Caco-2 (cell line): Measurements from ENCODE around the gene NEMP1. TPM values are rescaled to one million over a fixed set of nuclear protein-coding genes. Genes with fewer than 3 reads are reported as not detected.

Source experiments
- BruUV-seq: library from RNA; stranded (reverse); fragments of 400-500 nt; replicated peaks from 2 replicates; lab custom pipeline; 2021; lab: Mats Ljungman, UMichigan
- CTCF ChIA-PET: fragments of 300-600 bp; sonication (Branson Sonifier 250); formaldehyde crosslinking; loops from one replicate; lab custom pipeline; 2022; ENCODE audit warnings: antibody characterized with exemption; lab: Charles Lee
- POLR2A ChIA-PET: fragments of 300-600 bp; sonication (Branson Sonifier 250); formaldehyde crosslinking; loops from one replicate; lab custom pipeline; 2022; ENCODE audit warnings: antibody characterized with exemption; lab: Charles Lee
- DNase-seq, 2 experiments: peaks; one replicate each; pipeline versions ENCODE4 v3.0.0 to v3.0.0-alpha.2; 2020 to 2022
- H3K27me3 ChIP-seq: replicated peaks from 2 replicates; pipeline ENCODE4 v1.6.0; 2011; ENCODE audit warnings: low read length; ENCODE audit not compliant: control insufficient read depth, insufficient read depth
- H3K36me3 ChIP-seq: 2 replicates; pipeline ENCODE4 v1.5.1; 2011; ENCODE audit warnings: low read length; ENCODE audit not compliant: control insufficient read depth, insufficient read depth
- H3K4me1 ChIP-seq: fragments of 250-450 bp; sonication (Bioruptor Pico); 2 replicates; pipeline ENCODE4 v1.5.1; 2020; ENCODE audit warnings: mild to moderate bottlenecking
- H3K4me3 ChIP-seq: 2 replicates; pipeline ENCODE4 v1.5.1; 2011; ENCODE audit warnings: low read depth, mild to moderate bottlenecking, control low read depth, low read length
- H3K9me3 ChIP-seq: fragments of 250-450 bp; sonication (Bioruptor Pico); 2 replicates; pipeline ENCODE4 v1.5.1; 2020; ENCODE audit warnings: mild to moderate bottlenecking, moderate library complexity
- H3K27ac Mint-ChIP-seq: one replicate; pipeline ENCODE4 v1.8.0; 2022; ENCODE audit warnings: mixed read lengths; ENCODE audit not compliant: unreplicated experiment
- H3K27me3 Mint-ChIP-seq: one replicate; pipeline ENCODE4 v1.8.0; 2022; ENCODE audit warnings: mixed read lengths; ENCODE audit not compliant: insufficient read depth, unreplicated experiment
- H3K36me3 Mint-ChIP-seq: one replicate; pipeline ENCODE4 v1.8.0; 2022; ENCODE audit warnings: mild to moderate bottlenecking, mixed read lengths; ENCODE audit not compliant: insufficient read depth, unreplicated experiment
- H3K4me1 Mint-ChIP-seq: one replicate; pipeline ENCODE4 v1.8.0; 2022; ENCODE audit warnings: low read depth, mixed read lengths; ENCODE audit not compliant: unreplicated experiment
- H3K4me3 Mint-ChIP-seq: one replicate; pipeline ENCODE4 v1.8.0; 2022; ENCODE audit warnings: mild to moderate bottlenecking, moderate library complexity, mixed read lengths; ENCODE audit not compliant: unreplicated experiment
- H3K9me3 Mint-ChIP-seq: one replicate; pipeline ENCODE4 v1.8.0; 2022; ENCODE audit warnings: mixed read lengths; ENCODE audit not compliant: unreplicated experiment
- intact Hi-C: fragments of 100-400 bp; cut with micrococcal nuclease; formaldehyde crosslinking; loops from one replicate; pipeline ENCODE4 v1.10.0; 2022; ENCODE audit not compliant: unreplicated experiment
- total RNA-seq: library from RNA; stranded (reverse); gene quantifications from 2 replicates; pipeline ENCODE4 v1.2.3, GENCODE V29; 2022
- TF ChIP-seq, protein P1 (sequence below), 2 experiments: fragments of 200-600 bp in 1 of 2; IDR thresholded peaks; 1 replicate in 1 of 2; 2 replicates in 1 of 2; pipeline versions ENCODE4 v1.5.1 to v1.8.0; 2011 to 2022; ENCODE audit warnings: antibody characterized with exemption in 1 of 2, control low read depth in 1 of 2, inconsistent platforms in 1 of 2, low read depth in 1 of 2, low read length in 1 of 2, mild to moderate bottlenecking in 1 of 2, moderate library complexity in 1 of 2; ENCODE audit not compliant: insufficient read depth in 1 of 2, severe bottlenecking in 1 of 2, unreplicated experiment in 1 of 2

Gene NEMP1
- total RNA-seq, 1 experiment from 2014 or later = 40.1 TPM

DNA sequence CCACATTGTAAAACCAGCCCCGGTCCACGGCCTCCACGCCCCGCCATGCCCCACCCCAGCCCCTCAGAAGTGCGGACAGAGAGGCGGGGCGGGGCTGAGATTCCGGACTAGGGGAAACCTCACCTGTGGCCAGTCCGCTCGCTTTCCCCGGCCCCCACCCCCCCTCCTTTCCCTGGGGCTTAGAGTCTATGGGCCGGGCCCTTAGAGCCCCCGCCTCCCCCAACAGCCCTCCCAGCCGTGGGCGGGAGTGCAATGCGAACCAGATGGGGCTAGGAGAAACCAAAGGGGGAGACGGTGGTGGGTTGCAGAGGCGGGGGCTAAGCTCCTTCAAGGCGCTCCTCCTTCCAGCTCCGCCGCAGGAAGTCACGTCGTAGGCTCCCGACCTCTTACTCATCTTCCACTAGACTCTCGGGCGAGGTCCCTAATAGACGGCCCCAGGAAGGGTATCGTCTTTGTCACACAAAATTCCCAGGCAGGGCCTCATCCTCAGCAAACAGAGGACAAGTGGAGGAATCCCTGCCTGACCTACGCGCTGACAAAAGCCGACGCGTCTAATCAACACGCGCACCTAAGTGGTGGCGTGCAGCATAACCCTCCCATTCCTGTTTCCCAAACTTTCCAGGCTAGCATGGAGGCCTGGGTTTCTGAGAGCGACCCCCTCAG, 9.2 kb upstream of the NEMP1 start:
- POLR2A ChIA-PET = interaction anchor here (0.6 to 4.4 kb wide), 8 partner anchors 9 to 475 kb away, joined by 3 to 56 read pairs (median 7); partner anchors contain the start of genes NEMP1, SHMT2 and STAT6
- CTCF ChIA-PET = interaction anchor here (0.7 to 4.4 kb wide), 5 partner anchors 9 to 40 kb away, joined by 3 to 35 read pairs (median 13); partner anchors contain the start of genes NEMP1 and STAT6
- intact Hi-C loops = loop anchor here (1.0 kb wide), 2 partner anchors 10 to 23 kb away; partner anchors contain the start of genes NEMP1 and STAT6
- Mint-ChIP-seq H3K36me3 (peaks cover 24% of the 10 kb centered on the region), H3K4me3 (peak overlapping the region; percentile 78), H3K9me3 (no peaks in the 10 kb centered on the region), H3K27me3 (no peaks in the 10 kb centered on the region), H3K4me1 (peaks cover 31% of the 10 kb centered on the region), H3K27ac (peak overlapping the region; percentile 98)
- TF ChIP-seq, protein P1, sequence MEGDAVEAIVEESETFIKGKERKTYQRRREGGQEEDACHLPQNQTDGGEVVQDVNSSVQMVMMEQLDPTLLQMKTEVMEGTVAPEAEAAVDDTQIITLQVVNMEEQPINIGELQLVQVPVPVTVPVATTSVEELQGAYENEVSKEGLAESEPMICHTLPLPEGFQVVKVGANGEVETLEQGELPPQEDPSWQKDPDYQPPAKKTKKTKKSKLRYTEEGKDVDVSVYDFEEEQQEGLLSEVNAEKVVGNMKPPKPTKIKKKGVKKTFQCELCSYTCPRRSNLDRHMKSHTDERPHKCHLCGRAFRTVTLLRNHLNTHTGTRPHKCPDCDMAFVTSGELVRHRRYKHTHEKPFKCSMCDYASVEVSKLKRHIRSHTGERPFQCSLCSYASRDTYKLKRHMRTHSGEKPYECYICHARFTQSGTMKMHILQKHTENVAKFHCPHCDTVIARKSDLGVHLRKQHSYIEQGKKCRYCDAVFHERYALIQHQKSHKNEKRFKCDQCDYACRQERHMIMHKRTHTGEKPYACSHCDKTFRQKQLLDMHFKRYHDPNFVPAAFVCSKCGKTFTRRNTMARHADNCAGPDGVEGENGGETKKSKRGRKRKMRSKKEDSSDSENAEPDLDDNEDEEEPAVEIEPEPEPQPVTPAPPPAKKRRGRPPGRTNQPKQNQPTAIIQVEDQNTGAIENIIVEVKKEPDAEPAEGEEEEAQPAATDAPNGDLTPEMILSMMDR (IDR thresholded peaks at IDR 0.05; ENCODE audit: insufficient read depth in 1 of 2, low read depth in 1 of 2, low read length in 1 of 2, severe bottlenecking in 1 of 2, unreplicated experiment in 1 of 2) = no peak
- H3K4me1 ChIP-seq = peaks cover 20% of the 10 kb centered on the region
- H3K36me3 ChIP-seq = peaks cover 7% of the 10 kb centered on the region
- H3K4me3 ChIP-seq = peak overlapping the region; percentile 76
- BruUV-seq = TSS peak; percentile 93
- peak; percentile 81 to 94 for DNase-seq
- H3K9me3 ChIP-seq = no peaks in the 10 kb centered on the region
- H3K27me3 ChIP-seq = no peaks in the 10 kb centered on the region

DNA sequence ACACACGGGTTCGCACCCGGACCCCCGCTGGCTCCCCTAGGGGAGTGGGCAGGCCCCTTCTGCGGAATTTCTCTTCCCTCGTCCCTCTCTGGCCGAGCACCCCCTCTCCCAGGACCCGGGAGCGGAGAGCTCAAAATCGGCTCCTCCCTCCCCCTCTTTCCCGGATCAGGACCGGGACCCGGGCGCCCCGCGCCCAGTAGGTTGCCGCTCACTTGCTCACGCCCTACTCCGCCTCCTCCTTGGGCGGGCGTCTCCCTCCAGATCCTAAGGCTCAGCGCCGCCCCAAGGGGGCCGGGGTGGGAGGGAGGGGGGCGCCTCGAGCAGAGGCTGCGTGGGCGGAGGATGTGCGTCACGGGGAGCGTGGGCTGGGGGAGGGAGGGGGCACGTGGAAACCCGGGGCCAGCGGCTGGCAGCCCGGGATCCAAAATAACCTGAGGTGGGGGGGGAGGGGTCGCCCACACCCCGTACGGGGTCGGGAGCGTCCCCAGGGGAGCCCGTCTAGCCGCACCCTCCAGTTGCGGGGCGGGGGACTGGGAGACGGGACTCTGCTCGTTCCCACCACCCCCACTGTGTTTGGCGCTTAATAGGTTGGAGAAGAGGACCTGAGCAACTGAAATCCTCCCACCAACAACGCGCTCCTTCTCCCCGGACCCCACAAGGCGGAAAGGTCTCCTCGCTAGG, 8.6 kb upstream of the NEMP1 start:
- CTCF ChIA-PET = interaction anchor here (0.7 to 4.4 kb wide), 5 partner anchors 8 to 40 kb away, joined by 3 to 35 read pairs (median 13); partner anchors contain the start of genes NEMP1 and STAT6
- POLR2A ChIA-PET = interaction anchor here (0.6 to 4.4 kb wide), 7 partner anchors 8 to 142 kb away, joined by 3 to 56 read pairs (median 7); partner anchors contain the start of genes NEMP1, SHMT2 and STAT6
- no peaks in the 10 kb centered on the region for H3K27me3 Mint-ChIP-seq
- Histone ChIP-seq H3K4me3 (peak overlapping the region; percentile 76), H3K36me3 (peaks cover 6% of the 10 kb centered on the region), H3K9me3 (no peaks in the 10 kb centered on the region), H3K27me3 (no peaks in the 10 kb centered on the region), H3K4me1 (peaks cover 20% of the 10 kb centered on the region)
- TF ChIP-seq, protein P1 (IDR thresholded peaks at IDR 0.05; ENCODE audit: insufficient read depth in 1 of 2, low read depth in 1 of 2, low read length in 1 of 2, severe bottlenecking in 1 of 2, unreplicated experiment in 1 of 2) = no peak
- DNase-seq = peak; percentile 73 to 83
- H3K4me1 Mint-ChIP-seq = peaks cover 31% of the 10 kb centered on the region
- BruUV-seq = no TSS peak
- H3K27ac Mint-ChIP-seq = peak overlapping the region; percentile 98
- intact Hi-C loops = loop anchor here (1.0 kb wide), 1 partner anchor 24 kb away; the partner anchor contains the start of gene STAT6
- peaks cover 19% of the 10 kb centered on the region for H3K36me3 Mint-ChIP-seq
- no peaks in the 10 kb centered on the region for H3K9me3 Mint-ChIP-seq
- H3K4me3 Mint-ChIP-seq = peak overlapping the region; percentile 78
